T-cell (primary cell): Measurements from ENCODE around the gene NRAP. TPM values are rescaled to one million over a fixed set of nuclear protein-coding genes. Genes with fewer than 3 reads are reported as not detected.

Source experiments
- ATAC-seq, 4 experiments: fragments of 200-7000 bp in 3 of 4; fragments of 150-1000 bp in 1 of 4; cut with Tn5 transposase; replicated peaks in 1 of 4; 1 replicate in 3 of 4; 2 replicates in 1 of 4; pipeline ENCODE4 v1.10.0; 2021; ENCODE audit warnings: moderate library complexity in 3 of 4, mild to moderate bottlenecking in 2 of 4, moderate number of reproducible peaks in 1 of 4
- CTCF ChIA-PET, 2 donors: fragments of 300-600 bp; sonication (Branson Sonifier 250); formaldehyde crosslinking; loops; one replicate each; lab custom pipeline; 2022; ENCODE audit warnings: antibody characterized with exemption in 2 of 2; lab: Charles Lee
- POLR2A ChIA-PET, 2 donors: fragments of 300-600 bp; sonication (Branson Sonifier 250); formaldehyde crosslinking; loops; one replicate each; lab custom pipeline; 2022; ENCODE audit warnings: antibody characterized with exemption in 2 of 2; lab: Charles Lee
- DNase-seq, 35 experiments: peaks; one replicate each; pipeline versions ENCODE4 v3.0.0 to v3.0.0-alpha.2; 2013 to 2023
- H3K27ac ChIP-seq: one replicate; pipeline ENCODE4 v1.5.1; 2013; ENCODE audit warnings: low read length
- H3K27me3 ChIP-seq, 2 experiments: replicated peaks in 1 of 2; 1 replicate in 1 of 2; 2 replicates in 1 of 2; pipeline versions ENCODE4 v1.6.1 to v1.7.0; 2013; ENCODE audit warnings: low read length in 1 of 2, mixed read lengths in 1 of 2; ENCODE audit not compliant: control insufficient read depth in 2 of 2, insufficient read depth in 2 of 2; ENCODE audit errors: extremely low read depth in 1 of 2
- H3K36me3 ChIP-seq, 2 donors: 1 replicate in 1 of 2; 2 replicates in 1 of 2; pipeline versions ENCODE4 v1.6.1 to v1.7.0; 2013; ENCODE audit warnings: low read length in 1 of 2; ENCODE audit not compliant: control insufficient read depth in 2 of 2, insufficient read depth in 1 of 2; ENCODE audit errors: extremely low read depth in 1 of 2
- H3K4me1 ChIP-seq, 2 experiments: 1 replicate in 1 of 2; 2 replicates in 1 of 2; pipeline versions ENCODE4 v1.6.1 to v1.7.0; 2013; ENCODE audit warnings: low read length in 2 of 2, mixed read lengths in 1 of 2; ENCODE audit not compliant: insufficient read depth in 2 of 2, control insufficient read depth in 1 of 2; ENCODE audit errors: extremely low read depth in 1 of 2
- H3K4me3 ChIP-seq, 2 donors: 1 replicate in 1 of 2; 2 replicates in 1 of 2; pipeline versions ENCODE4 v1.5.1 to v1.7.0; 2013; ENCODE audit warnings: mild to moderate bottlenecking in 2 of 2, low read length in 1 of 2, moderate library complexity in 1 of 2; ENCODE audit not compliant: control insufficient read depth in 1 of 2; ENCODE audit errors: extremely low read depth in 1 of 2
- H3K9me3 ChIP-seq: 2 replicates; pipeline ENCODE4 v1.7.0; 2013
- H3K27ac Mint-ChIP-seq, 2 donors: one replicate each; pipeline ENCODE4 v1.8.0; 2020 to 2021; ENCODE audit warnings: mild to moderate bottlenecking in 2 of 2, mixed read lengths in 2 of 2
- H3K27me3 Mint-ChIP-seq, 2 donors: one replicate each; pipeline ENCODE4 v1.8.0; 2021 to 2022; ENCODE audit warnings: mixed read lengths in 2 of 2
- H3K36me3 Mint-ChIP-seq: one replicate; pipeline ENCODE4 v1.8.0; 2021; ENCODE audit warnings: mixed read lengths
- H3K4me1 Mint-ChIP-seq, 3 donors: one replicate each; pipeline ENCODE4 v1.8.0; 2020 to 2022; ENCODE audit warnings: mixed read lengths in 3 of 3, mild to moderate bottlenecking in 1 of 3
- H3K4me3 Mint-ChIP-seq, 3 donors: one replicate each; pipeline ENCODE4 v1.8.0; 2020 to 2022; ENCODE audit warnings: mild to moderate bottlenecking in 3 of 3, mixed read lengths in 3 of 3, moderate library complexity in 3 of 3
- H3K9me3 Mint-ChIP-seq, 3 donors: one replicate each; pipeline ENCODE4 v1.8.0; 2020 to 2022; ENCODE audit warnings: mixed read lengths in 3 of 3
- WGBS: methylation state at CpG from one replicate; pipeline ENCODE4 v1.1.5; 2013; ENCODE audit warnings: missing lambda C conversion rate; ENCODE audit not compliant: insufficient coverage; 5-methylcytosine and 5-hydroxymethylcytosine counted together
- total RNA-seq, 35 experiments: library from RNA in 6 of 35; stranded (reverse) in 6 of 35; fragments of 120-200 nt in 1 of 35; gene quantifications; one replicate each; pipeline versions ENCODE4 v1.2.1 to v1.2.4 and lab custom pipeline; 2013 to 2026

The NRAP gene
- total RNA-seq, 5 donors from 2014 or later (not counting 1 experiment from before 2014, with no cell fraction given): not detected

DNA sequence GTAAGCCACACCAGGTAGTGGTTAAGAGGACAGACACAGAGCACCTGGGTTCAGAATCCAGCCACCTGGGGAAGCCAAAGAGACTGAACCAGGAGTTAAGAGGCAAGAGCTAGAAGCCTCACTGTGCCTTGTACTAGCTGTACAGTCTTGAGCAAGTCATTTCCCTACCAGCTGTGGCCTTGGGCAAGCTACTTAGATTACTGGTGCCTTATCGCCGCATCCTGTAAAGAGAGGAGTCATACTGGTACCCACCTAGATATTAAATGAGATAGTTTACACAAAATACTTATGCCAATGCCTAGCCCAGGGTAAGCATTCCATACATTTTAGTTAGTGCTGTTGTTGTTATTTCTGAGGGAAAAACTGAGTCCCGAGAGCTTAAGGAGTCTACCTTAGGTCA is 63.3 kb downstream of the NRAP start:
- ChIA-PET CTCF (no interaction called here), POLR2A (no interaction called here)
- Histone ChIP-seq H3K36me3 (no peaks in the 10 kb centered on the region), H3K4me3 (no peak overlapping the region), H3K4me1 (no peaks in the 10 kb centered on the region), H3K27ac (no peak overlapping the region), H3K27me3 (peaks cover 0 to 22% of the 10 kb centered on the region in 2 experiments), H3K9me3 (no peaks in the 10 kb centered on the region)
- 83% methylated on average over 1 of the region's 3 CpGs for WGBS
- no peak overlapping the region for H3K27ac Mint-ChIP-seq
- no peak for ATAC-seq
- H3K36me3 Mint-ChIP-seq: no peaks in the 10 kb centered on the region
- H3K4me1 Mint-ChIP-seq: no peaks in the 10 kb centered on the region
- H3K27me3 Mint-ChIP-seq: peaks cover 14 to 16% of the 10 kb centered on the region in 2 donors
- no peaks in the 10 kb centered on the region for H3K9me3 Mint-ChIP-seq
- no peak for DNase-seq
- H3K4me3 Mint-ChIP-seq: no peak overlapping the region

DNA sequence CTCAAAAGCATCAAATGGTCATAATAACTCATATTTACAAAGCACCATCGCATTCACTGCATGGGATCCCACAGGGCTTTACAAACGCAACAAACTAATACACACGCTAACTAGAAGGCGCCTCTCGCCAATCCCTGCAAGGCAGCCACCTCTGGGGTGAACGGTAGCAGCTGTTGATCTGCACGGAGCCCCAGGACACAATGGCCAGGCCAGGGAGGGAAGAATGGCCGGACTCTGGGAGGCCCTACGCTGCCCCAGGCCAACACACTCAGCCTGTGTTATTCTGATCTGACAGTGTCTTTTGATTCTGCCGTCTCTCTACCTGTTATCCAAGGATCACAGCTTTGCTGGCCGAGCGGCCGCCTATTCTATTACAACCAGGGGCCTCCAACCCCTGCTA is 69.2 kb downstream of the NRAP start:
- H3K27ac ChIP-seq: no peak overlapping the region
- Mint-ChIP-seq H3K9me3 (peaks cover 0 to 3% (median 0%) of the 10 kb centered on the region in 3 donors), H3K36me3 (no peaks in the 10 kb centered on the region), H3K4me3 (no peak overlapping the region), H3K4me1 (no peaks in the 10 kb centered on the region), H3K27me3 (peaks cover 8 to 16% of the 10 kb centered on the region in 2 donors), H3K27ac (no peak overlapping the region)
- no peaks in the 10 kb centered on the region for H3K4me1 ChIP-seq
- 92% methylated on average over 6 of the region's 13 CpGs for WGBS
- no peaks in the 10 kb centered on the region for H3K9me3 ChIP-seq
- H3K4me3 ChIP-seq: no peak overlapping the region
- DNase-seq: no peak
- no peaks in the 10 kb centered on the region for H3K36me3 ChIP-seq
- ATAC-seq: no peak
- H3K27me3 ChIP-seq: peaks cover 0 to 24% of the 10 kb centered on the region in 2 experiments
- POLR2A ChIA-PET: no interaction called here
- CTCF ChIA-PET: no interaction called here

DNA sequence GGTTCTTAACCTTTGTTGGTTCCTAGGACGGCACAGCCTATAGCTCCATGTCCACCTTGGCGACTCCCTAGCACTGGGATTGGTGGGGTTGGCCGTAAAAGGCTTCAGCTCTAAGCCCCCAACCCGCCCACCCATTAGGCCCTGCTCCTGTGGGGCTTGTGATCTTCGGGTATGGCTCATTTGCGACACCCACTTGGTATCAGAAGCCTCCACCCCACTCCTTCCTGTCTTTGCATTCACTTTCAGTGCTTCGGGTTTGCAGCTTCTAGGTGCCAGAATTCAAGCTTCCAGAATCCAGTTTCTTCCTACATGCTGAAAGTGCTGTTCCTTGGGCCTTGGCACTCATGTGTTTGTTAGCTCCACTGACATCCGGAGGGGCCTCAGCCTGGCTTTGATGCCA is 71.5 kb downstream of the NRAP start:
- no peak overlapping the region for H3K4me3 Mint-ChIP-seq
- H3K9me3 Mint-ChIP-seq: peaks cover 0 to 3% (median 0%) of the 10 kb centered on the region in 3 donors
- Histone ChIP-seq H3K4me3 (no peak overlapping the region), H3K9me3 (no peaks in the 10 kb centered on the region), H3K27ac (no peak overlapping the region), H3K36me3 (no peaks in the 10 kb centered on the region), H3K27me3 (peaks cover 0 to 18% of the 10 kb centered on the region in 2 experiments), H3K4me1 (no peaks in the 10 kb centered on the region)
- H3K4me1 Mint-ChIP-seq: no peaks in the 10 kb centered on the region
- no peak for ATAC-seq
- DNase-seq: no peak
- H3K27ac Mint-ChIP-seq: no peak overlapping the region
- WGBS: 40% methylated on average over 2 of the region's 8 CpGs
- no peaks in the 10 kb centered on the region for H3K36me3 Mint-ChIP-seq
- H3K27me3 Mint-ChIP-seq: peaks cover 8 to 9% of the 10 kb centered on the region in 2 donors
- ChIA-PET POLR2A (no interaction called here), CTCF (no interaction called here)

DNA sequence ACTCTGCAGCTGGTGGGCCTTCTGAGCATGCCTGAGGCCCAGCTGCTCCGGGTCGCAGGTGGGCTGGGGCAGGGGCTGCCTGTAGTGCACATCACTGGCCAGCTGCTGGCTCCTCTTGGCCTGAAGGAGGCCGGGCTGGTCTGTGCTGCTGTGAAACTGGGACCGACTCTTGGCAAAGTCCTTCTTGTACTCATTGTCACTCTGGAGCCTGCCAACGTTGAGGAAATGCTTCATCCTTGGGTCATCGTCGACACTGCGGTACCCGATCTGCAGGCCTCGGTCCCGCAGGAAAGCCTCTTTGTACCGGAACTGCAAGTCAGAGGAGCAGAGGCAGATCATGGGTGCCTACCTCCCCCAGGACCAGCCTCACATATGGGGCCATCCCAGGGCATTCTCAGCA is 73.3 kb downstream of the NRAP start:
- Histone ChIP-seq H3K4me1 (no peaks in the 10 kb centered on the region), H3K4me3 (no peak overlapping the region), H3K9me3 (no peaks in the 10 kb centered on the region), H3K27me3 (peaks cover 0 to 20% of the 10 kb centered on the region in 2 experiments), H3K36me3 (no peaks in the 10 kb centered on the region), H3K27ac (no peak overlapping the region)
- Mint-ChIP-seq H3K27me3 (peaks cover 6 to 8% of the 10 kb centered on the region in 2 donors), H3K4me1 (no peaks in the 10 kb centered on the region), H3K27ac (no peak overlapping the region), H3K9me3 (peaks cover 0 to 3% (median 0%) of the 10 kb centered on the region in 3 donors), H3K36me3 (no peaks in the 10 kb centered on the region), H3K4me3 (no peak overlapping the region)
- DNase-seq (no peak), ATAC-seq (no peak)
- ChIA-PET POLR2A (no interaction called here), CTCF (no interaction called here)
- WGBS: 84% methylated on average over 12 of the region's 12 CpGs

DNA sequence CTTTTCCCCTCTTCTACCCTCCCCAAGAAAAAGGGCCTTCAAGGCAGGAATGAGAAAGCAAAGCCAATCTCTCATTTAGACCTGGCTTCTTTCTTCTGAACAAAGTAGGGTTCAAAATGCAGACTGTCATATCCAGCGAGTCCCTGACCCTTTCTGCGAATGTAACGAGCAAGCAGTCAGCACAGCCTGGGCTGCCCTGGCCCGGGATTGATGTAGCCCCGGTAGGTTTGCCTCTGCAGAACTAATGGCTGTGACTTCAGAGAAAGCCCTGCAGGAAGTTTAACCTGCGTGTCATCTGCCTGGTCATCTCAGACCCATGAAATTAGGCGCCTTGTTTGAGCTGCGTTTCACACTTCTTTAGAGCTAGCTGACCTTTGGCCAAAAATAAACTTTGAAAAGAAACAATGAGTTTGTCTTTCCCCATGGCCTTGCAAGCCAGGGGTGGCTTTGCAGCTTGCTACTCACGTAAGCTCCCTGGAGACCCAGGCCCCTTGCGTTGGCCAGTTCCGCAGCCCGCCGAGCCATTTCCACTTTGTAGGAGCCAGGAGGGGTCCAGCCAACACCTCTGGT is 74.6 kb downstream of the NRAP start:
- no peaks in the 10 kb centered on the region for H3K4me1 ChIP-seq
- H3K9me3 ChIP-seq: no peaks in the 10 kb centered on the region
- H3K36me3 ChIP-seq: no peaks in the 10 kb centered on the region
- 74% methylated on average over 7 of the region's 13 CpGs for WGBS
- peaks cover 0 to 3% (median 0%) of the 10 kb centered on the region in 3 donors for H3K9me3 Mint-ChIP-seq
- H3K4me3 ChIP-seq: no peak overlapping the region
- CTCF ChIA-PET: no interaction called here
- DNase-seq (no peak), ATAC-seq (no peak)
- no peak overlapping the region for H3K27ac ChIP-seq
- no peaks in the 10 kb centered on the region for H3K36me3 Mint-ChIP-seq
- POLR2A ChIA-PET: no interaction called here
- H3K4me3 Mint-ChIP-seq: no peak overlapping the region
- no peaks in the 10 kb centered on the region for H3K4me1 Mint-ChIP-seq
- H3K27me3 ChIP-seq: peaks cover 0 to 10% of the 10 kb centered on the region in 2 experiments
- H3K27me3 Mint-ChIP-seq: peaks cover 3 to 12% of the 10 kb centered on the region in 2 donors
- H3K27ac Mint-ChIP-seq: no peak overlapping the region

DNA sequence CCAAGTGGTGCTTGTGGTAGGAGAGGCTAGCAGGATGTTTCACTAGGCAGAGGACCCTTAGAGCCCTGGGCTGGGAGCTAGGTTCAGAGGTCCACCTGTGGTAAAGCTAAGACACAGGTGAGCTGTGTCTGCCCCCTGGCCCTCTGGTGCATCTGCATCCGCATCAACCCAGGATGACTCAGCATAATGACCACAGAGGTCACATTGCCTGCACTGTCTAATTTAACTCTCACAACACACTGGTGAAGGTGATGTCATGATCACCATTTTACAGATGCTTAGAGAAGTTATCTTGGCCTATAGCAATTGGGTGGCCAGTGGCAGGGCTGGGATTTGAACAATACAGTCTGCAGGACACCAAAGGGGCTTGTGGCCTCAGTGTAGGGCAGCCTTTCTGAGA is 77.9 kb downstream of the NRAP start:
- no peaks in the 10 kb centered on the region for H3K9me3 ChIP-seq
- ChIA-PET CTCF (no interaction called here), POLR2A (no interaction called here)
- no peaks in the 10 kb centered on the region for H3K36me3 ChIP-seq
- H3K9me3 Mint-ChIP-seq: no peaks in the 10 kb centered on the region
- H3K27ac Mint-ChIP-seq: no peak overlapping the region
- DNase-seq (no peak), ATAC-seq (no peak)
- H3K27ac ChIP-seq: no peak overlapping the region
- H3K36me3 Mint-ChIP-seq: no peaks in the 10 kb centered on the region
- peaks cover 3 to 22% of the 10 kb centered on the region in 2 donors for H3K27me3 Mint-ChIP-seq
- no peaks in the 10 kb centered on the region for H3K4me1 Mint-ChIP-seq
- H3K4me1 ChIP-seq: no peaks in the 10 kb centered on the region
- H3K4me3 ChIP-seq: no peak overlapping the region
- peaks cover 0 to 12% of the 10 kb centered on the region in 2 experiments for H3K27me3 ChIP-seq
- no peak overlapping the region for H3K4me3 Mint-ChIP-seq
- no CpG with 5 or more reads among the region's 1 CpG for WGBS
